HCT116 (cell line): Measurements from ENCODE around the gene ITPR2.

Experiments used
- EZH2 ChIP-seq: fragments of 200-600 bp; sonication (generic); IDR thresholded peaks from 2 replicates; pipeline ENCODE4 v1.6.1; 2017; ENCODE audit warnings: antibody characterized with exemption, mixed run types
- JUND ChIP-seq: IDR thresholded peaks from 2 replicates; pipeline ENCODE4 v1.6.1; 2012
- POLR2AphosphoS5 ChIP-seq: IDR thresholded peaks from 2 replicates; pipeline ENCODE4 v1.6.1; 2011; ENCODE audit warnings: mild to moderate bottlenecking, low read depth, low read length, moderate library complexity
- ZNF274 ChIP-seq: fragments of 200-500 bp; sonication (Bioruptor generic); IDR thresholded peaks from 2 replicates; pipeline ENCODE4 v1.6.1; 2014; ENCODE audit warnings: mild to moderate bottlenecking, low read depth, low read length, inconsistent platforms
- TF ChIP-seq, protein P1 (sequence below), 3 experiments: fragments of 200-600 bp in 1 of 3; sonication (generic) in 1 of 3; IDR thresholded peaks in 2 of 3; conservative IDR thresholded peaks in 1 of 3; 2 replicates each; pipeline ENCODE4 v1.5.1; 2012 to 2017; ENCODE audit warnings: low read depth in 2 of 3, low read length in 2 of 3, antibody characterized with exemption in 1 of 3, borderline replicate concordance in 1 of 3, control low read depth in 1 of 3, mild to moderate bottlenecking in 1 of 3, mixed read lengths in 1 of 3, mixed run types in 1 of 3, moderate library complexity in 1 of 3; ENCODE audit not compliant: insufficient read depth in 1 of 3

DNA sequence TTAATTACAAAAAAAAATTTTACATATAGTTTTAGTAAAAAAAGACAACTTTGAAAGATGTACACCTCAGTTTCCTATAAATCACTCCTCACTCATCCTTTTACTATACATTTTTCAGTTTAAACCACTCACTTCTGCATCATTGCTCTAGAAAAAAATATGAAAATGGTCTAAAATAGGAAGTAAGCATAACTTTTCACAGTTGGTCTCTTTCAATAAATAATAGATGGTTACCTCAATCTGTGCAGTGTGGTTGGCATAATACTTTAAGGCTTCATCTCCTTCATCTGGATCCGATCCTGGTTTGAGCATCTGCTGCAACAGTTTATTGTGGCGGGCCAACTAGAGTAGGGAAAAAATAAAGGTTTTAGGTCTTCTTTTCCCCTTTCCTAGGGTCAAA is 389.7 kb downstream of the ITPR2 start:
- TF ChIP-seq, protein P1, sequence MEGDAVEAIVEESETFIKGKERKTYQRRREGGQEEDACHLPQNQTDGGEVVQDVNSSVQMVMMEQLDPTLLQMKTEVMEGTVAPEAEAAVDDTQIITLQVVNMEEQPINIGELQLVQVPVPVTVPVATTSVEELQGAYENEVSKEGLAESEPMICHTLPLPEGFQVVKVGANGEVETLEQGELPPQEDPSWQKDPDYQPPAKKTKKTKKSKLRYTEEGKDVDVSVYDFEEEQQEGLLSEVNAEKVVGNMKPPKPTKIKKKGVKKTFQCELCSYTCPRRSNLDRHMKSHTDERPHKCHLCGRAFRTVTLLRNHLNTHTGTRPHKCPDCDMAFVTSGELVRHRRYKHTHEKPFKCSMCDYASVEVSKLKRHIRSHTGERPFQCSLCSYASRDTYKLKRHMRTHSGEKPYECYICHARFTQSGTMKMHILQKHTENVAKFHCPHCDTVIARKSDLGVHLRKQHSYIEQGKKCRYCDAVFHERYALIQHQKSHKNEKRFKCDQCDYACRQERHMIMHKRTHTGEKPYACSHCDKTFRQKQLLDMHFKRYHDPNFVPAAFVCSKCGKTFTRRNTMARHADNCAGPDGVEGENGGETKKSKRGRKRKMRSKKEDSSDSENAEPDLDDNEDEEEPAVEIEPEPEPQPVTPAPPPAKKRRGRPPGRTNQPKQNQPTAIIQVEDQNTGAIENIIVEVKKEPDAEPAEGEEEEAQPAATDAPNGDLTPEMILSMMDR (IDR thresholded peaks at IDR 0.05 in 2 of 3, conservative IDR thresholded peaks at IDR 0.05 in 1 of 3; ENCODE audit: borderline replicate concordance in 1 of 3, insufficient read depth in 1 of 3, low read depth in 2 of 3, low read length in 2 of 3): no peak
- no peak for TF ChIP-seq EZH2
- TF ChIP-seq ZNF274: no peak
- no peak for TF ChIP-seq POLR2AphosphoS5
- TF ChIP-seq JUND: no peak
